KBM-7 (cell line): ENCODE data around the gene KCNA2.
A peak's percentile ranks its signal among the peaks of the same experiment; 100 is the strongest.

ENCODE experiments used
- DNase-seq: peaks from one replicate; pipeline ENCODE4 v3.0.0-alpha.2; 2015
- in situ Hi-C: fragments of 300-500 bp; cut with MboI; formaldehyde crosslinking; loops from 2 replicates; pipeline ENCODE4 v1.14.3; 2020; ENCODE audit warnings: low sequenced_read_pairs, low pct_unique_long_range_greater_than_20kb, mixed read lengths

KCNA2 gene

GRCh38 chr1:110582378-110582777, 23.8 kb downstream of the KCNA2 start:
- no peak for DNase-seq
- in situ Hi-C loops = loop anchor here (25.0 kb wide), 1 partner anchor 405 kb away; no protein-coding TSS in a partner anchor

DNA sequence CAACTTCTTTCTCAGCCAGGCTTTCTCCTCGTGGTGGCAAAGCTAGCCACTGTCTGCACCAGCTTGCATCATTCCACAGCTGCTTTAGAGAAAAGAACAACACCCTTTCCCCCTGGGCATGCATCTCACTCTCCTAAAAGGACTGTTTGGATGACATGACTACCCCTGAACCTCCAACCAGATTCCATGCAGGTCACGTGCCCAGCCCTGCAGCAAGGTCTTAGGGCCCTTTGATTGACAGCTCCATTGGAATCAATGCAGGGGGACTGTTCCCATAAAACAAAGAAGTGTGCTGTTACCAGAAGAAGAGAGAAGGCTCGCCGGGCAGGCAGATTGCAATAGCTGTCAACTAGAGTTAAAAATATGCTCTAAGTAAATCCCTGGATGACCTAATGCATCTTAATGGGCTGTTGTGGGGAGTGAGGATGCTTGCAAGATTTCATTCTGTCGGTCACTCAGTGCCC, 24.4 kb downstream of the KCNA2 start:
- in situ Hi-C loops = loop anchor here (25.0 kb wide), 1 partner anchor 406 kb away; no protein-coding TSS in a partner anchor
- no peak for DNase-seq

DNA sequence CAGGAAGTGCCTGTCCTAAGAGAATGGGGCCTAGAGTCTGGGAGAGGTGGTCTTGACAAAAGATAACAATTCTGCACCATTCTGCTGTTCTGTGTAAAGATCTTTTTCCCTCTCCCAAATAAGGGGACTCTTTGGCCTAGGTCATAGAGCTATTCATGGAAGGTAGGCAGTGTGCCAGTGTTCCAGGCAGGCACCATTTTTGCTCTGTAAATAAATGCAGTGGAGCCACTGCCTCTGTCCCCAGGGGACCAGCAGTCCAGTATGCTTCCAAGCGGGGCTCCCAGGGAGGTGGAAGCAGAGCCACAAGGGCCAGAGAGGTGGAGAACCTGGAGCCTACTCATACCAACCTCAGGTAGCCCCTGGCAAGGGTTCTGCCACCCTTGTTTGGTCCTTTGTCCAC, 25.9 kb downstream of the KCNA2 start:
- in situ Hi-C loops = loop anchor here (25.0 kb wide), 1 partner anchor 407 kb away; no protein-coding TSS in a partner anchor
- no peak for DNase-seq

DNA sequence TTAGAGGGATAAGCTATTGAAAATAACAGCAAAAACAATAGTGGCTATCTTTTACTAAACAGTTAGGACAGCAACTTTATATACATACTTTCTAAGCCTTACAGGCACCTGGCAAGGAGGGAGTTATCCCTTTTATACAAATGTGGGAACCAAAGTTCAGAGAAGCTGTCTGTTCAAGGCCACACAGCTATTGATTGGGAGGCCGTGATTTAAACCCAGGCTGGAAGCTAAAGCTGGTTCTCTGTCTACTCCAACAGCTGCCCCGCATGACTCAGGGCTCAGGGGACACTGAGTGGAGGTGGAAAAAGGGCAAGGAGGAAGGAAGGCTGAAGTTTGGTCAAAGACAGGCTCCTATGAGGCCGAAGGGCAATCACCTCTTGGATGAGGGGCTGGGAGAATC, 26.7 kb downstream of the KCNA2 start:
- in situ Hi-C loops = loop anchor here (25.0 kb wide), 1 partner anchor 408 kb away; no protein-coding TSS in a partner anchor
- no peak for DNase-seq

DNA sequence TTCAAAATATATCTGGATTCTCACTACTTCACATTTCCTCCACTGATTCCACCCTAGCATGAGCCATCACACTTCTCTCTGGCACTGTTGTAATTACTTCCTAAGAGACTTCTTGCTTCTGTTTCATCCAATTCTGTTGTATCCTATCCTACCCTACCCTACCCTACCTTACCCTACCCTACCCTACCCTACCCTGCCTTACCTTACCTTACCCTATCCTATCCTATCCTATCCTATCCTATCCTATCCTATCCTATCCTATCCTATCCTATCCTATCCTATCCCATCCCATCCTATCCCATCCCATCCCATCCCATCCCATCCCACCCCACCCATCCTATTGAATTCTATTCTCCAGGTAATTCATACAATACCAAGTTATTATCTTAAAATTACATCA, 29.7 kb downstream of the KCNA2 start:
- in situ Hi-C loops = loop anchor here (25.0 kb wide), 1 partner anchor 411 kb away; no protein-coding TSS in a partner anchor
- no peak for DNase-seq

DNA sequence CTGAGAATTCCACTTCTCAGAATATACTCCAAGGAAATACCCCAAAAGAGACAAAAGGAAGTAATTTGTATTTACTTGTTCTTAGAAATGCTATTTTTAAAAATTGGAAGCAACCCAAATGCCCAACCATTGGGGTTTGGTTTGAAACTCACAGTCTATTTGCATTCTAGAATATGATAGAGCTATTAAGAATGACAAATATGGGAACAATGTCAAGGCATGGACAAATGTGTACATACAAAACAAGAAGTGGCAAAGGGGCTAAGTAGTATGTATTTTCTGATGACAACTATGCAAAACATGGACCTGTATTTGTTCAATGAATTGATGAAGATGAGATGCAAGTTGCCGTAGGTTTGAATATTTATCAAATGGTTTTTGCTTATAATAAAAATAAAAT, 32.8 kb downstream of the KCNA2 start:
- in situ Hi-C loops = no loop called here
- no peak for DNase-seq

DNA sequence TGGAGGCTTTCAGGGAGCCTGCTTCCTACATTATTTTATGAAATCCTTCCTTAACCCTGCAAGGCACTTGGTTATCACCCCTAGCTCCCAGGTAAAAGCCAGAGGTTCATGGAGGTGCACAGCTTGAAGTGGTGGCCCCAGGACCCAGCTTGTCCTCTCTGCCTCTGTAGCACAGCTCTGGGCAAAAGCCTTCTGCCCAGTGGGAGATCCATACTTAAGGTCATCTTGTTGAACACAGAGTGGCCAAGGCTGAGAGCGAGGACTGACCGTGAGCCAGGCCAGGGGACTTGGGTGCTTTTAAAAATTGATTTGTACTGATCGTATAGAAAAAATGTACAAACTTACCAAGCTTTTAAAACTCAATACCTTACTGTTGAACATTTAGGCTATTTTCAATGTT, 33.4 kb downstream of the KCNA2 start:
- in situ Hi-C loops = no loop called here
- no peak for DNase-seq

- in situ Hi-C loops = no loop called here
- no peak for DNase-seq
These were observed 35.3 kb downstream of the KCNA2 start for GRCh38 chr1:110570901-110571300.

GRCh38 chr1:110570307-110570706, 35.9 kb downstream of the KCNA2 start:
- DNase-seq = no peak
- in situ Hi-C loops = no loop called here

DNA sequence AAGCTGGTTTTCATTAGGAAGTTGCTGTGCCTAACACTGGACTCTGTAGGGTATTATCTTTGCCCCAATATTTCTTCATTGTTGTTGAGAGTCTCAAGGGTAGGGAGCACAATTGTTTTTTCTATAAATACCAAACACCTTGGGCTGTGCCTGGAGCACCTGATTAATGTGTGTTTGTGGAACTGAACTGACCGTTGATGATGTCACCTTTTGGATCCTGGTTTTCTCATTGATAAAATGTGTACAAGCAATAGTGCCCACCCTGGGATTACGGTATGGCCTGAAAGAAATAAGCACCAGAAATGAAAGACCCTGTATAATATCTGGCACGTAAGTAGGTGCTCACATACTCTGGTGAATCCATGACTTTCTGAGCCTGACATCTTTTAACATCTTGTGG, 39.3 kb downstream of the KCNA2 start:
- in situ Hi-C loops = no loop called here
- no peak for DNase-seq

- in situ Hi-C loops = no loop called here
These were observed 40.6 kb downstream of the KCNA2 start for GRCh38 chr1:110565565-110565964.

DNA sequence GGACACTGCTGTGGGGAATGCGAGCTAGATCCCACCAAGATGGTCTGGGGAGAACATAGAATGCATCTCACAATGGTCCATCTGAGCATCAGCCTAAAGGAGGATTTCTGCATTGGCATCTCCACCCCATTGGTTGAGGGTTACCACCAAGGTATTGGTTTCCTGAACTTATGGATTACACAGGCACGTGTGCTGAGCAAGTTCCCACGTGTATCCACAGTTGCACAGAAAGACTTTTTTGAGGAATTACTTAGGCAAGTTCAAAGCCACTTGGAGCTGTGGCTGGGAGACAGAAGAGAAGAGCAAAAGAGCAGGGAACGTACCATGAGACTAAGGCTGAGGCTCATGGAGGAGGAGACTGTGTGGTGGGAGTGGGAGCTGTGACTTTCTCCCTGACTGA, 43.1 kb downstream of the KCNA2 start:
- no peak for DNase-seq
- in situ Hi-C loops = no loop called here

More at GRCh38 chr1:110565565-110565964, 40.6 kb downstream of the KCNA2 start:
- DNase-seq = no peak

GRCh38 chr1:110561596-110561995, 44.6 kb downstream of the KCNA2 start:
- in situ Hi-C loops = no loop called here
- no peak for DNase-seq

DNA sequence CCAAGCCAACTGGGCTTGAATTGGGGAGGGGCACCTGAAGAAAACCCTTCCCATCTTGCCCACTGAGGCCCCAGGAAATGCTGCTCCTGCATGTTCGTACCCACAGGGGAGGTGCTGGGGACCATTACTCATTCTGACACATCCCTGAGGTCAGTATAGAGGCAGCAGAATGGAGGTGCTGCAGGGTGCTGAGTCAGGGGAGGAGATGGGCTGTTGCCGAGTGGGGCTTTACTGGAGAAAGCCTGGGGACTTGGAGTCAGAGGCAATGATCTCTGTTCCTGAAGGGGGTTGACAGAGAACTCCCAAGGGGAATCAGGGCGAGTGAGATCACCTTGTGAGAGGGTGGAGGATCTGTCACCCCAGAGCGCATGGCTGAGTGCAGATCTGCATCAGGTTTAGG, 47.0 kb downstream of the KCNA2 start:
- no peak for DNase-seq
- in situ Hi-C loops = no loop called here

DNA sequence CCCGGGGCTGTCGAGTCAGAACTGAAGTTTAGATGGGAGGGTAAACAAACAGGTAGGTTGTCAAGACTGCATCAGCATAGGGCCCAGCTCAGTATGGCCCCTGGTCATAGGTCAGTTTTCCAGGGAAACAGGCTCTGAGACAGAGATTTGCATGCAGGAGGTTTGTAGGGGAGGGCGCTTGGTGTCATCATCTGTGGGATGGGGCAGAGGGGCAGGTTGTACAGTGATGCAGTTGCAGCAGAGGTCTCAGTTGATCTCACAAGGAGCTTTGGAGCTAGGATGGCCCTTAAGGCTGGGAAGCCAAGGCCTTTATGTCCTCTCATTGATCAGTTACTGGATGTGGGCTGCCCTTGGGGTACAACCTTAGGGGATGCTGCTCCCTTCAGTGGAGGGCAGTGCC, 48.7 kb downstream of the KCNA2 start:
- no peak for DNase-seq
- in situ Hi-C loops = no loop called here

GRCh38 chr1:110556471-110556807, 49.7 kb downstream of the KCNA2 start:
- in situ Hi-C loops = no loop called here
- no peak for DNase-seq

DNA sequence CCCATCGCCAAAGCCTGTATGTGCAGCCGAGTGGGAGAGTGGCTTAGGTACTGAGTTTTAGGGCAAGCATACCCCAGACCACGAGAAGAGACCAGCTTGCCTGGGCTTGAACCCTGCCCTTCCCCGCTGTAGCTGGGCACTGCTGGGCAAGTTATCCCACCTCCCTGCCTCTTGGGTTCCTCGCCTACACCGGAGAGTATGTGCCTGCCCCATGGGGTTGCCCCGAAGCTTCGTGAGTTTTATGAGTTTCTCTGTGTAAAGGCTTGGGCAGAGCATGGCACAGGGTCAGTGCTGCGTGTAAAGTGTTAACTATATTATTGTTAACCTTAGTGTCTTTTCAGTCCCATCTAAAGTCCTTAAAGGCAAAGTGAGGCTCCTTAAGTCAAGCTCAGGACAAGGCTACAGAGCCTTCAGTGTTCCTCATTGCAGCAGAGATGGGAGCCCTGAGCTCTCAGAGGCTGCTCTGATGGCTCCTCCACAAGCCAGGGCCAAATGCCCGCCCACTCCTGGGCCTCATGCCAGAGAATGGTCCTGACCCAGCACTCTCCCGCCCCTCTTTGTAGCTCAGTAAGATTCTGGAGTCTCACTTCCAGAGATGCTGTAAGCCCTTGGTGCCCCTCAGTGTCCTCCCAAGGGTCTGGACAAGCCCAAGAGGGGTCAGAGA, 50.2 kb downstream of the KCNA2 start:
- in situ Hi-C loops = no loop called here
- no peak for DNase-seq

GRCh38 chr1:110554871-110555801, 51.0 kb downstream of the KCNA2 start:
- peak; percentile 23 for DNase-seq
- in situ Hi-C loops = no loop called here

DNA sequence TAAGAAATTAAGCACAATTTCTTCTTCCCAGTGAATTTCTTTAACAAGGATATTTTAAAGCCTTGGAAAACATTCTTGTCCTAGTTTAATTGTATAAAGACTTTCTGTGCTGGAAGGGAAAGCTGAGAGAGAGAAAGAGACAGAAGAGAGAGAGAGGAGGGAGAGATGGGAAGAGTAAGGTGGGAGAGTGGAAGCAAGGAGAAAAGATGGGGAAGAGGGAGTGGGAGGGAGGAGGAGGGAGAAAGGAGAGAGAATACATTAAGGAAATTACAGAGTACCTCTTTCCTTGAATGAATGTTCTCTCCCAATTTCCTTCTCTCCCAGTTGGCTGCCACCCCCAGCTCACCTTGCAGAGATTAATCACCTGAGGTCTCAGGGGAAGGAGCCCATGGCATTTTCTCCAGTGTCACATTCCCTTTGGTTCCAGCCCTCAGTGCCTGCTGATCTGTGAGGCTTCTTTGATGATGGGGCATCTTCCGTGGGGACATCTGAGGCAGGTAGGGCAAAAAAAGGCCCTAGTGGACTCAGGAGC, 54.8 kb downstream of the KCNA2 start:
- DNase-seq = no peak
- in situ Hi-C loops = no loop called here

DNA sequence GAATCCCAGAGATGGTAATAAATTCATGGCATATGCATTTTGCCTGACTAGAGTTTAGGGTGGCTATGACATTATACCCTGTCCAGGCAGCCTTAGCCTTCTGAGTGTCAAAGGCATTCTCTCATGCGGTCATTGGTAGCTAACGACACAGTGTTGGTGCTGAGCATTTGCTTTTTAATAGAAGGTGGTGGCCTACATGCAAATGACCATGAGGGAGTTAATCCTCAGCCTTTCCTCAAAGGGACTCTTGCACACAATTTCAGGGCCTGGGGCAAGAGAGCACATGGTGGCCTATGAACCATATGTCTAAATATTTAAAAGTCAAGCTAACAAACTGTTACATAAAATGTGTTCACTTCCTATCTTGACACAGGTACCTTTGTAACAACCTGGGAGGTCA, 56.3 kb downstream of the KCNA2 start:
- in situ Hi-C loops = no loop called here
- DNase-seq = no peak
